ENCODE results near the gene DAAM2. TPM values are rescaled to one million over a fixed set of nuclear protein-coding genes. Genes with fewer than 3 reads are reported as not detected.

DAAM2 gene
- total and polyA plus RNA-seq, 2 of the 8 experiments (the other 6 are each of a cell fraction or from before 2014, with no cell fraction given) = 1.5 to 2.9 TPM

DNA sequence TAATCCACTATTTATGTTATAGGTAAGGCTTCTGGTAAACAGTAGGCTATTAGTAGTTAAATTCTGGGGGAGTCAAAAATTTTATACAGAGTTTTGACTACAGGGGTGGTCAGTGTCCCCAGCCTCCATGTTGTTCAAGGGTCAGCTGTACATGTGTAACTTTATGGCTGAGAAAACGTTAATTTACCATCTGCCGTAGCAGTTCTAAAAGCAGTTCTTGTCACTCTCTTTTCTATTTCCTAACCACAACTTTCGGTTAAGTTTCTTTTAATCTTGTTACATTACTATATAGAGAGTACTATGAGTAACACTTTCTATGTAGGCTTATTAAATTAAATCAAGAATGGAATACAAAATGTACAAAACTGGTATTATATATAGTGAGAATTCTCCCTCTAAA, 45.4 kb upstream of the DAAM2 start:
- no peak for DNase-seq (ENCODE audit: low read depth in 1 of 2, low spot score in 2 of 2)
- no peak for FAIRE-seq

More for the DNA sequence above, 45.4 kb upstream of the DAAM2 start:
- no peak overlapping the region for H2BK20ac ChIP-seq (ENCODE audit: low read length)
- no peak for TF ChIP-seq GABPA (IDR thresholded peaks at IDR 0.05; ENCODE audit: borderline replicate concordance, insufficient read depth, low read length)
- TF ChIP-seq E2F6 (IDR thresholded peaks at IDR 0.05) = no peak
- TF ChIP-seq TAF1 (IDR thresholded peaks at IDR 0.05; ENCODE audit: low read depth, low read length) = no peak
- TF ChIP-seq CBX8 (IDR thresholded peaks at IDR 0.05; ENCODE audit: borderline replicate concordance, low read depth, low read length) = no peak
- TF ChIP-seq BCL11A (IDR thresholded peaks at IDR 0.05; ENCODE audit: low read depth in 2 of 2, low read length in 2 of 2) = no peak
- no peak for TF ChIP-seq NANOG (IDR thresholded peaks at IDR 0.05; ENCODE audit: insufficient read depth, low read depth, low read length, poor library complexity, severe bottlenecking)
- TF ChIP-seq RFX5 (IDR thresholded peaks at IDR 0.05; ENCODE audit: borderline replicate concordance, low read depth, low read length) = no peak
- no peak for TF ChIP-seq KDM1A (IDR thresholded peaks at IDR 0.05; ENCODE audit: borderline replicate concordance, low read length)
- no peak for TF ChIP-seq SIN3A (conservative IDR thresholded peaks at IDR 0.05 in 1 of 2, IDR thresholded peaks at IDR 0.05 in 1 of 2; ENCODE audit: low read depth in 1 of 2, low read length in 2 of 2)
- TF ChIP-seq CBX5 (IDR thresholded peaks at IDR 0.05; ENCODE audit: low read depth, low read length) = no peak
- H4K5ac ChIP-seq (ENCODE audit: insufficient read length, low read depth, low read length) = no peak overlapping the region
- H3K23me2 ChIP-seq (ENCODE audit: low read depth, low read length) = no peaks in the 10 kb centered on the region
- H3K79me2 ChIP-seq (ENCODE audit: control insufficient read depth in 1 of 2, insufficient read depth in 2 of 2, low read length in 2 of 2) = no peaks in the 10 kb centered on the region
- H2AK5ac ChIP-seq (ENCODE audit: low read depth, low read length) = no peak overlapping the region
- POLR2A ChIA-PET (ENCODE audit: partially characterized antibody) = no interaction called here
- H2BK15ac ChIP-seq (ENCODE audit: low read length) = no peak overlapping the region
- H3K79me1 ChIP-seq (ENCODE audit: low read depth, low read length) = no peaks in the 10 kb centered on the region
- no peak overlapping the region for H2AFZ ChIP-seq (ENCODE audit: low read length)
- no peak overlapping the region for H3K27ac ChIP-seq (ENCODE audit: low read depth, low read length)
- H2BK12ac ChIP-seq (ENCODE audit: low read depth, low read length) = no peak overlapping the region
- H3K27me3 ChIP-seq (replicated peaks in 1 of 4; ENCODE audit: control insufficient read depth in 3 of 4, extremely low read depth in 1 of 4, insufficient read depth in 3 of 4, low read length in 3 of 4) = no peaks in the 10 kb centered on the region
- no peak overlapping the region for H3K4me3 ChIP-seq (ENCODE audit: extremely low read depth in 1 of 4, insufficient read depth in 2 of 4, low read depth in 3 of 4, low read length in 4 of 4)
- no peak overlapping the region for H3K14ac ChIP-seq (ENCODE audit: insufficient read length)
- H4K8ac ChIP-seq (ENCODE audit: extremely low read depth, insufficient read depth, low read length) = no peak overlapping the region
- H3K56ac ChIP-seq (replicated peaks; ENCODE audit: insufficient read length, low read depth, low read length) = no peak overlapping the region
- no peak overlapping the region for H3K18ac ChIP-seq (ENCODE audit: extremely low read depth, low read length)
- no peak overlapping the region for H4K91ac ChIP-seq (replicated peaks; ENCODE audit: insufficient read length, low read length)
- WGBS, 2 experiments (ENCODE audit: extremely low coverage in 1 of 2, insufficient coverage in 1 of 2, insufficient read length in 1 of 2, insufficient replicate concordance in 2 of 2, low coverage in 1 of 2, low lambda C conversion rate in 2 of 2, missing lambda C conversion rate in 1 of 2) = 86% methylated on average over 3 of the region's 3 CpGs; no CpG with 5 or more reads in 1 of the 2 experiments
- no peak overlapping the region for H2BK5ac ChIP-seq (ENCODE audit: low read depth, low read length)
- H2BK120ac ChIP-seq (replicated peaks; ENCODE audit: low read depth, low read length) = no peak overlapping the region
- no peak overlapping the region for H3K9ac ChIP-seq (replicated peaks in 1 of 4; ENCODE audit: extremely low read depth in 1 of 4, low read depth in 3 of 4, low read length in 3 of 4)
- H3K23ac ChIP-seq (ENCODE audit: insufficient read length) = no peak overlapping the region
- no peak overlapping the region for H3K4ac ChIP-seq (replicated peaks; ENCODE audit: insufficient read length, low read depth, low read length)
- CTCF ChIA-PET (ENCODE audit: partially characterized antibody) = no interaction called here
- no peaks in the 10 kb centered on the region for H3K4me1 ChIP-seq (replicated peaks in 1 of 4; ENCODE audit: control insufficient read depth in 3 of 4, insufficient read depth in 4 of 4, low read length in 3 of 4)
- no peak overlapping the region for H3K4me2 ChIP-seq (ENCODE audit: insufficient read depth in 1 of 2, low read depth in 2 of 2, low read length in 2 of 2)
- 0 out of 4 replicates have a peak, but pooled peaks cover 0 to 4% of the 10 kb centered on the region in 2 experiments for H3K9me3 ChIP-seq (ENCODE audit: insufficient read depth in 2 of 2, low read depth in 1 of 2, low read length in 1 of 2)
- H3K36me3 ChIP-seq (ENCODE audit: control insufficient read depth in 2 of 4, insufficient read depth in 4 of 4, low read length in 3 of 4) = no peaks in the 10 kb centered on the region
- H4K20me1 ChIP-seq (replicated peaks in 1 of 2; ENCODE audit: control insufficient read depth in 1 of 2, insufficient read depth in 2 of 2, low read length in 2 of 2) = no peaks in the 10 kb centered on the region
